B cell (primary cell): Measurements from ENCODE around the gene UNC13C. TPM values are rescaled to one million over a fixed set of nuclear protein-coding genes. Genes with fewer than 3 reads are reported as not detected.

Experiments used
- ATAC-seq: fragments of 200-7000 bp; cut with Tn5 transposase; one replicate; pipeline ENCODE4 v1.10.0; 2021; ENCODE audit warnings: low read depth, mild to moderate bottlenecking, moderate number of reproducible peaks, moderate library complexity
- CTCF ChIA-PET: fragments of 350-600 bp; sonication (Branson Sonifier 250); formaldehyde crosslinking; loops from one replicate; lab custom pipeline; 2021; ENCODE audit warnings: antibody characterized with exemption, inconsistent platforms; lab: Charles Lee
- POLR2A ChIA-PET: fragments of 350-600 bp; sonication (Branson Sonifier 250); formaldehyde crosslinking; loops from one replicate; lab custom pipeline; 2021; ENCODE audit warnings: antibody characterized with exemption; lab: Charles Lee
- DNase-seq: peaks from one replicate; pipeline ENCODE4 v3.0.0; 2013
- H2AFZ ChIP-seq: 2 replicates; pipeline ENCODE4 v1.6.1; 2012; ENCODE audit warnings: mild to moderate bottlenecking, low read depth, low read length; ENCODE audit not compliant: insufficient read depth, poor library complexity, severe bottlenecking
- H3K27ac ChIP-seq, 2 donors: 1 replicate in 1 of 2; 2 replicates in 1 of 2; pipeline ENCODE4 v1.5.1; 2012 to 2013; ENCODE audit warnings: low read length in 2 of 2, mild to moderate bottlenecking in 2 of 2, moderate library complexity in 1 of 2
- H3K27me3 ChIP-seq, 4 experiments: fragments of 200-600 bp in 1 of 4; sonication (generic) in 1 of 4; replicated peaks in 1 of 4; 1 replicate in 2 of 4; 2 replicates in 2 of 4; pipeline versions ENCODE4 v1.6.1 to v1.7.0; 2013 to 2016; ENCODE audit warnings: low read length in 3 of 4, mild to moderate bottlenecking in 2 of 4, mixed read lengths in 1 of 4, moderate library complexity in 1 of 4; ENCODE audit not compliant: insufficient read depth in 4 of 4, control insufficient read depth in 3 of 4; ENCODE audit errors: control extremely low read depth in 1 of 4
- H3K36me3 ChIP-seq, 2 experiments: replicated peaks in 1 of 2; 1 replicate in 1 of 2; 2 replicates in 1 of 2; pipeline versions ENCODE4 v1.6.1 to v1.7.1; 2013; ENCODE audit warnings: low read length in 1 of 2; ENCODE audit not compliant: insufficient read depth in 2 of 2, control insufficient read depth in 1 of 2; ENCODE audit errors: control extremely low read depth in 1 of 2, extremely low read depth in 1 of 2
- H3K4me1 ChIP-seq, 2 donors: fragments of 200-600 bp in 1 of 2; sonication (generic) in 1 of 2; 1 replicate in 1 of 2; 2 replicates in 1 of 2; pipeline versions ENCODE4 v1.5.1 to v1.6.1; 2013 to 2017; ENCODE audit warnings: low read length in 2 of 2; ENCODE audit not compliant: control insufficient read depth in 2 of 2, insufficient read depth in 2 of 2
- H3K4me2 ChIP-seq: replicated peaks from 2 replicates; pipeline ENCODE3; 2012; ENCODE audit warnings: mild to moderate bottlenecking, low read depth, low read length; ENCODE audit not compliant: poor library complexity, severe bottlenecking
- H3K4me3 ChIP-seq, 5 experiments: fragments of 200-600 bp in 1 of 5; sonication (generic) in 1 of 5; 1 replicate in 3 of 5; 2 replicates in 2 of 5; pipeline versions ENCODE4 v1.5.1 to v1.7.0; 2011 to 2016; ENCODE audit warnings: low read length in 4 of 5, mild to moderate bottlenecking in 4 of 5, low read depth in 2 of 5, control low read depth in 1 of 5, moderate library complexity in 1 of 5; ENCODE audit not compliant: insufficient read depth in 1 of 5; ENCODE audit errors: control extremely low read depth in 1 of 5, extremely low read depth in 1 of 5
- H3K79me2 ChIP-seq: fragments of 200-600 bp; sonication (generic); one replicate; pipeline ENCODE4 v1.6.0; 2016; ENCODE audit warnings: low read length; ENCODE audit not compliant: control insufficient read depth, insufficient read depth
- H3K9ac ChIP-seq: fragments of 200-600 bp; sonication (generic); 2 replicates; pipeline ENCODE4 v1.6.1; 2017; ENCODE audit warnings: mild to moderate bottlenecking, low read length, moderate library complexity
- H3K9me3 ChIP-seq, 3 donors: one replicate each; pipeline versions ENCODE4 v1.6.1 to v1.7.1; 2013; ENCODE audit warnings: low read length in 2 of 3; ENCODE audit not compliant: control insufficient read depth in 2 of 3, insufficient read depth in 1 of 3; ENCODE audit errors: control extremely low read depth in 1 of 3
- H4K20me1 ChIP-seq: 2 replicates; pipeline ENCODE4 v1.6.0; 2012; ENCODE audit warnings: mild to moderate bottlenecking, low read length; ENCODE audit not compliant: insufficient read depth, control insufficient read depth, poor library complexity, severe bottlenecking
- H3K27ac Mint-ChIP-seq: one replicate; pipeline ENCODE4 v1.8.0; 2021; ENCODE audit warnings: mixed read lengths
- H3K27me3 Mint-ChIP-seq: one replicate; pipeline ENCODE4 v1.8.0; 2021; ENCODE audit warnings: mixed read lengths
- H3K4me1 Mint-ChIP-seq: one replicate; pipeline ENCODE4 v1.8.0; 2021; ENCODE audit warnings: mixed read lengths
- H3K4me3 Mint-ChIP-seq: one replicate; pipeline ENCODE4 v1.8.0; 2021; ENCODE audit warnings: mixed read lengths
- H3K9me3 Mint-ChIP-seq: one replicate; pipeline ENCODE4 v1.8.0; 2022; ENCODE audit warnings: mixed read lengths; ENCODE audit not compliant: insufficient read depth
- EZH2 ChIP-seq: IDR thresholded peaks from 2 replicates; pipeline ENCODE4 v1.6.1; 2012; ENCODE audit warnings: borderline replicate concordance, low read depth, mild to moderate bottlenecking, moderate library complexity, low read length; ENCODE audit not compliant: insufficient read depth, poor library complexity, severe bottlenecking
- WGBS: methylation state at CpG from one replicate; pipeline ENCODE4 v1.1.5; 2013; ENCODE audit warnings: missing lambda C conversion rate; ENCODE audit not compliant: insufficient coverage; 5-methylcytosine and 5-hydroxymethylcytosine counted together
- intact Hi-C: fragments of 100-400 bp; cut with micrococcal nuclease; formaldehyde crosslinking; loops from one replicate; pipeline ENCODE4 v1.10.0; 2022
- polyA plus RNA-seq: library from polyadenylated mRNA; depleted of rRNA; stranded (reverse); fragments of >200 nt; gene quantifications from 2 replicates; pipeline ENCODE4 v1.2.3, GENCODE V29; 2012
- total RNA-seq, 2 donors: library from RNA; stranded (reverse); fragments of 120-200 nt in 1 of 2; gene quantifications; 1 replicate in 1 of 2; 2 replicates in 1 of 2; pipeline versions ENCODE4 v1.2.3 to v1.2.4, GENCODE V29; 2013 to 2022
- TF ChIP-seq, protein P1 (sequence below): fragments of 200-600 bp; IDR thresholded peaks from one replicate; pipeline ENCODE4 v1.8.0; 2022; ENCODE audit warnings: antibody characterized with exemption, mild to moderate bottlenecking

Gene UNC13C
- total and polyA plus RNA-seq, 2 donors (not counting 1 experiment from before 2014, with no cell fraction given): not detected

DNA sequence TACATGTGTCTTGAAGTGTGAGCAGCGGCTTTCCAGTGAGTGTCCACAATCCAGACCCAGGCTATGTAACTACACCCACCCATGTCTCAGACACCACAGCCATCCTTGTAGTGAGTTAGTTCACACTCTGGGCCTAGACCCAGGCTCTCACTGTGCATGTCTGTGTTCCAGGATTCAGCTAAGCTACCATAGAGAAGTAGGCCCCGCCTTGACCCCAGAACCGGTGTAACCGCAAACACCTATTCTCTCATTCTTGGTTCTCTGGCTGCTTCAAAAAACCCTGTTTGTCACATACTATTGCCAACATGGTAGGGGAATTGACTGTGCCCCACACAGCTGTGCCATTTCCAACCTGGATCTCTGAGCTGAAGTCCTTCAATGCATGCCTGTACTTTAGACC, 657.9 kb downstream of the UNC13C start:
- Mint-ChIP-seq H3K27me3 (no peaks in the 10 kb centered on the region), H3K9me3 (peaks cover 5% of the 10 kb centered on the region), H3K4me3 (no peak overlapping the region), H3K4me1 (no peaks in the 10 kb centered on the region), H3K27ac (no peak overlapping the region)
- no peak for TF ChIP-seq EZH2
- TF ChIP-seq, protein P1, sequence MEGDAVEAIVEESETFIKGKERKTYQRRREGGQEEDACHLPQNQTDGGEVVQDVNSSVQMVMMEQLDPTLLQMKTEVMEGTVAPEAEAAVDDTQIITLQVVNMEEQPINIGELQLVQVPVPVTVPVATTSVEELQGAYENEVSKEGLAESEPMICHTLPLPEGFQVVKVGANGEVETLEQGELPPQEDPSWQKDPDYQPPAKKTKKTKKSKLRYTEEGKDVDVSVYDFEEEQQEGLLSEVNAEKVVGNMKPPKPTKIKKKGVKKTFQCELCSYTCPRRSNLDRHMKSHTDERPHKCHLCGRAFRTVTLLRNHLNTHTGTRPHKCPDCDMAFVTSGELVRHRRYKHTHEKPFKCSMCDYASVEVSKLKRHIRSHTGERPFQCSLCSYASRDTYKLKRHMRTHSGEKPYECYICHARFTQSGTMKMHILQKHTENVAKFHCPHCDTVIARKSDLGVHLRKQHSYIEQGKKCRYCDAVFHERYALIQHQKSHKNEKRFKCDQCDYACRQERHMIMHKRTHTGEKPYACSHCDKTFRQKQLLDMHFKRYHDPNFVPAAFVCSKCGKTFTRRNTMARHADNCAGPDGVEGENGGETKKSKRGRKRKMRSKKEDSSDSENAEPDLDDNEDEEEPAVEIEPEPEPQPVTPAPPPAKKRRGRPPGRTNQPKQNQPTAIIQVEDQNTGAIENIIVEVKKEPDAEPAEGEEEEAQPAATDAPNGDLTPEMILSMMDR: no peak
- Histone ChIP-seq H3K9me3 (peaks cover 3 to 9% (median 3%) of the 10 kb centered on the region in 3 donors), H4K20me1 (no peaks in the 10 kb centered on the region), H3K4me1 (no peaks in the 10 kb centered on the region), H3K27ac (no peak overlapping the region), H3K4me2 (no peak overlapping the region), H3K27me3 (no peaks in the 10 kb centered on the region), H3K79me2 (no peaks in the 10 kb centered on the region), H3K9ac (no peak overlapping the region), H2AFZ (no peak overlapping the region), H3K4me3 (no peak overlapping the region), H3K36me3 (no peaks in the 10 kb centered on the region)
- no peak for DNase-seq
- ChIA-PET CTCF (no interaction called here), POLR2A (no interaction called here)
- ATAC-seq: no peak
- 92% methylated on average over 3 of the region's 4 CpGs for WGBS
- intact Hi-C loops: no loop called here

DNA sequence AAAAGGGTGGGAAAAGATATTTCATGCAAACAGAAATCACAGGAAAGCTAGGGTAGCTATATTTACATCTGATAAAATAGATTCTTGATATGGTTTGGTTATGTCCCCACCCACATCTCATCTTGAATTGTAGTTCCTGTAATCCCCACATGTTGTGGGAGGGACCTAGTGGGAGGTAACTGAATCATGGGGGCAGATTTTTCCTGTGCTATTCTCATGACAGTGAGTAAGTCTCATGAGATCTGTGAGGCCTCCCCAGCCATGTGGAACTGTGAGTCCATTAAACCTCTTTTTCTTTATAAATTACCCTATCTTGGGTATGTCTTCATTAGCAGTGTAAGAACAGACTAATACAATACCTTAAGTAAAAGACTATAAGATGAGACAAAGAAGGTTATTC, 660.4 kb downstream of the UNC13C start:
- no peak overlapping the region for H3K27ac ChIP-seq
- no peak for DNase-seq
- no peak overlapping the region for H3K27ac Mint-ChIP-seq
- ChIA-PET POLR2A (no interaction called here), CTCF (no interaction called here)
- intact Hi-C loops: no loop called here
- H3K4me1 Mint-ChIP-seq: no peaks in the 10 kb centered on the region
- peaks cover 6% of the 10 kb centered on the region for H3K9me3 Mint-ChIP-seq
- ATAC-seq: no peak
- no peaks in the 10 kb centered on the region for H3K4me1 ChIP-seq
- no peak overlapping the region for H2AFZ ChIP-seq
- no peak for TF ChIP-seq EZH2
- TF ChIP-seq, protein P1: no peak
- no peak overlapping the region for H3K4me3 ChIP-seq
- no peak overlapping the region for H3K9ac ChIP-seq
- H3K9me3 ChIP-seq: peaks cover 3 to 12% (median 3%) of the 10 kb centered on the region in 3 donors
- H3K4me3 Mint-ChIP-seq: no peak overlapping the region
- no peaks in the 10 kb centered on the region for H4K20me1 ChIP-seq
- no peak overlapping the region for H3K4me2 ChIP-seq
- no peaks in the 10 kb centered on the region for H3K27me3 Mint-ChIP-seq
- no peaks in the 10 kb centered on the region for H3K79me2 ChIP-seq
- no peaks in the 10 kb centered on the region for H3K36me3 ChIP-seq
- no peaks in the 10 kb centered on the region for H3K27me3 ChIP-seq
